HCT116 (cell line): ENCODE data around the gene NFIA.

ENCODE experiments used
- CBX3 ChIP-seq: IDR thresholded peaks from 2 replicates; pipeline ENCODE4 v1.6.1; 2012; ENCODE audit warnings: low read depth
- CTCF ChIP-seq, 3 experiments: fragments of 200-600 bp in 1 of 3; sonication (generic) in 1 of 3; IDR thresholded peaks in 2 of 3; conservative IDR thresholded peaks in 1 of 3; 2 replicates each; pipeline ENCODE4 v1.5.1; 2012 to 2017; ENCODE audit warnings: low read depth in 2 of 3, low read length in 2 of 3, antibody characterized with exemption in 1 of 3, borderline replicate concordance in 1 of 3, control low read depth in 1 of 3, mild to moderate bottlenecking in 1 of 3, mixed read lengths in 1 of 3, mixed run types in 1 of 3, moderate library complexity in 1 of 3; ENCODE audit not compliant: insufficient read depth in 1 of 3
- EZH2 ChIP-seq: fragments of 200-600 bp; sonication (generic); IDR thresholded peaks from 2 replicates; pipeline ENCODE4 v1.6.1; 2017; ENCODE audit warnings: antibody characterized with exemption, mixed run types
- EZH2phosphoT487 ChIP-seq: fragments of 200-600 bp; IDR thresholded peaks from 2 replicates; pipeline ENCODE4 v1.6.1; 2018; ENCODE audit warnings: antibody characterized with exemption, borderline replicate concordance
- POLR2A ChIP-seq: IDR thresholded peaks from 2 replicates; pipeline ENCODE4 v1.7.0; 2011; ENCODE audit warnings: borderline replicate concordance; ENCODE audit not compliant: insufficient read depth, insufficient read length; ENCODE audit errors: extremely low read depth
- POLR2AphosphoS5 ChIP-seq: IDR thresholded peaks from 2 replicates; pipeline ENCODE4 v1.6.1; 2011; ENCODE audit warnings: mild to moderate bottlenecking, low read depth, low read length, moderate library complexity
- ZNF274 ChIP-seq: fragments of 200-500 bp; sonication (Bioruptor generic); IDR thresholded peaks from 2 replicates; pipeline ENCODE4 v1.6.1; 2014; ENCODE audit warnings: mild to moderate bottlenecking, low read depth, low read length, inconsistent platforms

GRCh38 chr1:61265665-61266064 lies 183.3 kb downstream of the NFIA start:
- TF ChIP-seq CBX3 (no peak), CTCF (IDR thresholded peaks at IDR 0.05 in 2 of 3, conservative IDR thresholded peaks at IDR 0.05 in 1 of 3; ENCODE audit: borderline replicate concordance in 1 of 3, insufficient read depth in 1 of 3, low read depth in 2 of 3, low read length in 2 of 3) (no peak), EZH2 (no peak), ZNF274 (no peak), EZH2phosphoT487 (no peak), POLR2AphosphoS5 (no peak), POLR2A (no peak)
